Ishikawa (cell line): ENCODE data around the gene TLK1.

Source experiments
- EGR1 ChIP-seq: IDR thresholded peaks from 2 replicates; pipeline ENCODE4 v1.6.1; 2012
- EP300 ChIP-seq: IDR thresholded peaks from 2 replicates; pipeline ENCODE4 v1.6.1; 2012; ENCODE audit warnings: borderline replicate concordance

GRCh38 chr2:171102802-171103201, 57.9 kb downstream of the TLK1 start:
- TF ChIP-seq EP300 (no peak), EGR1 (no peak)
